Kidney (tissue), 14 donors: ENCODE results near the gene ZDHHC3. TPM values are rescaled to one million over a fixed set of nuclear protein-coding genes. Genes with fewer than 3 reads are reported as not detected.

Experiments used
- DNase-seq, 5 donors: peaks; one replicate each; pipeline ENCODE4 v3.0.0-alpha.2; 2013 to 2020
- FAIRE-seq: peaks from 2 replicates; lab custom pipeline; 2012; peaks lifted over from hg19 to GRCh38; lab: Jason Lieb, UNC
- H3K27ac ChIP-seq, 2 donors: one replicate each; pipeline ENCODE4 v1.7.0; 2013; ENCODE audit warnings: low read depth in 2 of 2, low read length in 2 of 2, inconsistent platforms in 1 of 2
- H3K27me3 ChIP-seq: one replicate; pipeline ENCODE4 v1.7.1; 2013; ENCODE audit warnings: low read length, inconsistent platforms; ENCODE audit not compliant: control insufficient read depth, insufficient read depth
- H3K36me3 ChIP-seq, 3 donors: one replicate each; pipeline versions ENCODE4 v1.7.0 to v1.7.1; 2013; ENCODE audit warnings: low read length in 3 of 3, control low read depth in 1 of 3, inconsistent platforms in 1 of 3; ENCODE audit not compliant: insufficient read depth in 3 of 3, control insufficient read depth in 2 of 3
- H3K4me1 ChIP-seq, 3 donors: one replicate each; pipeline versions ENCODE4 v1.7.0 to v1.7.1; 2013; ENCODE audit warnings: low read length in 3 of 3, inconsistent platforms in 1 of 3, low read depth in 1 of 3; ENCODE audit not compliant: control insufficient read depth in 2 of 3, insufficient read depth in 2 of 3
- H3K4me3 ChIP-seq, 3 donors: one replicate each; pipeline versions ENCODE4 v1.7.0 to v1.8.1; 2013; ENCODE audit warnings: low read length in 3 of 3, control low read depth in 1 of 3, inconsistent platforms in 1 of 3
- H3K9ac ChIP-seq, 3 donors: one replicate each; pipeline versions ENCODE4 v1.7.0 to v1.7.1; 2013; ENCODE audit warnings: low read length in 3 of 3, control low read depth in 1 of 3, inconsistent platforms in 1 of 3
- H3K9me3 ChIP-seq, 3 donors: one replicate each; pipeline versions ENCODE4 v1.7.0 to v1.7.1; 2013; ENCODE audit warnings: low read length in 3 of 3, control low read depth in 1 of 3, inconsistent platforms in 1 of 3; ENCODE audit not compliant: control insufficient read depth in 2 of 3, insufficient read depth in 1 of 3
- intact Hi-C: fragments of 100-400 bp; cut with DNase I; formaldehyde crosslinking; loops from one replicate; pipeline ENCODE4 v1.11.1; 2022
- polyA plus RNA-seq: library from polyadenylated mRNA; stranded (reverse); fragments of 350-450 nt; fragmentation: Illumina TruSeq; extraction: RNeasy Lipid Tissue Mini Kit (QIAGEN cat#74804); gene quantifications from one replicate; pipeline ENCODE4 v1.2.3, GENCODE V29; 2014; ENCODE audit warnings: low read depth, low replicate concordance; ENCODE audit not compliant: insufficient read depth
- total RNA-seq: library from RNA; stranded (reverse); fragmentation: NEBNext Ultra II Directional; extraction: Animal tissue kit (Norgen Biotek cat#: 25700); gene quantifications from one replicate; pipeline ENCODE4 v1.2.1, GENCODE V29; 2021
- TF ChIP-seq, protein P1 (sequence below): IDR thresholded peaks from 3 replicates; pipeline ENCODE4 v1.5.1; 2012; ENCODE audit warnings: mild to moderate bottlenecking, moderate library complexity, borderline replicate concordance; ENCODE audit not compliant: insufficient read depth; ENCODE audit errors: extremely low read depth
- donor health status: control.
- donor health status: control.
- donor health status: control.
- donor health status: control.
- donor health status: control.
- donor health status: DM: yes; HTN: yes; CAD: no.
- donor health status: Normal renal cell carcinoma (clear cell type).

Gene ZDHHC3
- total and polyA plus RNA-seq, 2 donors from 2014 or later: 60.2 to 71.5 TPM

DNA sequence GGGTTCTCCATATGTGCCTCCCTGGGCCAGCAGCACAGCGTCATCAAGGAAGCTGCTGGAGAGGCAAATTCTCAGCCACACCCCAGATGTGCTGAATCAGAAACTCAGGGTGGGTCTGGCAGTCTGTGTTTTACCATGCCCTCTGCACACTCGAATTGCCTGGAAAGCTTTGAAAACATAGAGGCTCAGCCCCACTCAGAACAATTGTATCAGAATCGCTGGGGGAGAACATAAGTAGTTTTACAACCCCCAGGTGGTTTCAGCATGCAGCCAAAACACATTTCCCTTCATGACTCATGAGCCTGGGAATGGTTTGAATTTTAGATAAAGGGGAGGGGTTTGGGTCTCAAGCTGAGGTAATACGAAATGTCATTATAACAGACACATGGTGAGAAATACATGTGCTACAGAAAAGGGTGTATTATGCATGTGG is 92.0 kb downstream of the ZDHHC3 start:
- intact Hi-C loops: no loop called here

DNA sequence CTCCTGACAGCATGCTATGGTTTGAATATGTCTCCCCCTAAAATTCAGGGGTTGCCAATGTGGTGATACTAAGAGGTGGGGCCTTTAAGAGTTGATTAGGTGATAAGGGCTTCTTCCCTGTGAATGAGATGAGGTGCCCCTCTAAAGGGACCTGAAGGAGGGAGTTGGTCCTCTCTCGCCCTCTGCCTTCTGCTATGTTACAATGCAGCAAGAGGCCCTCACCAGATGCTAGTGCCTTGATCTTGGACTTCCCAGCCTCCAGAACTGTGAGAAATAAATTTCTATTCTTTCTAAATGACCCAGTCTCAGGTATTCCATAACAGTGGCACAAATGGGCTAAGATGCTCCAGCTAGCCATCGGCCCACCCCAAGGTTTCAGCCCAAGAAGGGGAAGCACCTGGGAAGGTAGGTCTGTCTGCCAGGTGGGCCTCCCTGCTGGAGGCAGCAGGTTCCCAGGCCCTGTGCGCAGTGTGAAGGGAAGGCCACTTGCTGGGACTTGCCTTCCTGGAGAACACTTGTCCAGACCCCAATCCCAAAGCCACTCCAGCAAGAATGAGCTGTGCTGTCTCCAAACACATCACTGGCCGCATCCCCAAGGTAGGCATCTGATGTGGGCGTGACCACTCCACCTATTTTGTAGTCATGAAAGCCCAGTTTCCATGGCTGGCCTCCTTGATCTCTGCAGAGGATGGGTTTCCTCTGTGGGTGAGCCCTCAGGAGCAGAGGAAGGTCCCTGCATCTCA is 92.6 kb downstream of the ZDHHC3 start:
- Histone ChIP-seq H3K9ac (no peak overlapping the region), H3K27ac (no peak overlapping the region), H3K9me3 (peaks cover 0 to 3% (median 0%) of the 10 kb centered on the region in 3 donors), H3K36me3 (no peaks in the 10 kb centered on the region), H3K4me3 (no peak overlapping the region), H3K27me3 (no peaks in the 10 kb centered on the region), H3K4me1 (no peaks in the 10 kb centered on the region)
- intact Hi-C loops: no loop called here
- TF ChIP-seq, protein P1, sequence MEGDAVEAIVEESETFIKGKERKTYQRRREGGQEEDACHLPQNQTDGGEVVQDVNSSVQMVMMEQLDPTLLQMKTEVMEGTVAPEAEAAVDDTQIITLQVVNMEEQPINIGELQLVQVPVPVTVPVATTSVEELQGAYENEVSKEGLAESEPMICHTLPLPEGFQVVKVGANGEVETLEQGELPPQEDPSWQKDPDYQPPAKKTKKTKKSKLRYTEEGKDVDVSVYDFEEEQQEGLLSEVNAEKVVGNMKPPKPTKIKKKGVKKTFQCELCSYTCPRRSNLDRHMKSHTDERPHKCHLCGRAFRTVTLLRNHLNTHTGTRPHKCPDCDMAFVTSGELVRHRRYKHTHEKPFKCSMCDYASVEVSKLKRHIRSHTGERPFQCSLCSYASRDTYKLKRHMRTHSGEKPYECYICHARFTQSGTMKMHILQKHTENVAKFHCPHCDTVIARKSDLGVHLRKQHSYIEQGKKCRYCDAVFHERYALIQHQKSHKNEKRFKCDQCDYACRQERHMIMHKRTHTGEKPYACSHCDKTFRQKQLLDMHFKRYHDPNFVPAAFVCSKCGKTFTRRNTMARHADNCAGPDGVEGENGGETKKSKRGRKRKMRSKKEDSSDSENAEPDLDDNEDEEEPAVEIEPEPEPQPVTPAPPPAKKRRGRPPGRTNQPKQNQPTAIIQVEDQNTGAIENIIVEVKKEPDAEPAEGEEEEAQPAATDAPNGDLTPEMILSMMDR: no peak
- FAIRE-seq (no peak), DNase-seq (no peak)

More for the DNA sequence above, 92.0 kb downstream of the ZDHHC3 start:
- DNase-seq (peak in 1 of 5 donors; percentile 14), FAIRE-seq (no peak)
- Histone ChIP-seq H3K27me3 (no peaks in the 10 kb centered on the region), H3K36me3 (no peaks in the 10 kb centered on the region), H3K9ac (no peak overlapping the region), H3K4me1 (no peaks in the 10 kb centered on the region), H3K27ac (no peak overlapping the region), H3K4me3 (no peak overlapping the region), H3K9me3 (peaks cover 0 to 3% (median 0%) of the 10 kb centered on the region in 3 donors)
- TF ChIP-seq, protein P1: no peak

DNA sequence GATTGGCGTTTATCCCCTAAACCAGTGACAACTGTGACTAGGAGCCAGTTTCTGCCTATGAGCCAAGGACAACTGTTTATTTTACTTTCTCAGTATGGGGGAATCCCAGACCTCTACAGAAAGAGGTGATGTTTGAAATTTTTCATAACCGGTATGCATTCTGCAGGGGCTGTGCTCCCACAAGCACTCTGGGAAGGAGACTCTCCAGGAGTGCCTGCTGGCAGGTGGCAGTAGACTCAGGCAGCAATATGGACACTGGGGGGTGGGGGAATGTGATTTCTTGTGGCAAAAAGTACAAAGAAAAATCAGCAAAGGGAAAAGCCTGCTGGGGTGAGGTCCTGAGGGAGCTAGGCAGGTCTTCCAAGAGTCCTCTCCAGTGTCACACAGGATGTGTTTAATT is 95.7 kb downstream of the ZDHHC3 start:
- Histone ChIP-seq H3K4me3 (no peak overlapping the region), H3K9ac (no peak overlapping the region), H3K4me1 (no peaks in the 10 kb centered on the region), H3K27ac (no peak overlapping the region), H3K9me3 (peaks cover 0 to 3% (median 0%) of the 10 kb centered on the region in 3 donors), H3K27me3 (no peaks in the 10 kb centered on the region), H3K36me3 (no peaks in the 10 kb centered on the region)
- TF ChIP-seq, protein P1: no peak
- DNase-seq: no peak
- FAIRE-seq: no peak
- intact Hi-C loops: no loop called here

DNA sequence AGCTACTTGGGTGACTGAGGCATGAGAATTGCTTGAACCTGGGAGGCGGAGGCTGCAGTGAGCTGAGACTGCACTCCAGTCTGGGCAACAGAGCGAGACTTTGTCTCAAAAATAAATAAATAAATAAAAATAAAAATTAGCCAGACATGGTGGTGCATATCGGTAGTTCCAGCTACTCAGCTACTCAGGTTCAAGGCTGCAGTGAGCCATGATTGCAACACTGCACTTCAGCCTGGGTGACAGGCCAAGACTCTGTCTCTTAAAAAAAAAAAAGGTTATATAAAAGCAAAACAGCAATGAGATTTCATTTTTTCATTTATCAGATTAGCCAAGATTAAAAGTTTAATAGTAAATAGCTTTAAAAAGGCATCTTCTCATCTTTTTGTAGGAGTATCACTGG is 98.6 kb downstream of the ZDHHC3 start:
- Histone ChIP-seq H3K9ac (no peak overlapping the region), H3K9me3 (no peaks in the 10 kb centered on the region), H3K27me3 (no peaks in the 10 kb centered on the region), H3K4me3 (no peak overlapping the region), H3K27ac (no peak overlapping the region), H3K4me1 (no peaks in the 10 kb centered on the region), H3K36me3 (no peaks in the 10 kb centered on the region)
- FAIRE-seq: no peak
- TF ChIP-seq, protein P1: no peak
- no peak for DNase-seq
- intact Hi-C loops: no loop called here
